ENCODE measurements around the gene GABRB1. TPM values are rescaled to one million over a fixed set of nuclear protein-coding genes. Genes with fewer than 3 reads are reported as not detected.
A peak's percentile ranks its signal among the peaks of the same experiment; 100 is the strongest.

Gene GABRB1
- total RNA-seq, 1 donor from 2014 or later, result not detected

- no peak for FAIRE-seq
Observed at GRCh38 chr4:47383829-47384427, 352.6 kb downstream of the GABRB1 start.

GRCh38 chr4:47386146-47386545 is 354.8 kb downstream of the GABRB1 start:
- no peak for DNase-seq (ENCODE audit: low read depth)
- TF ChIP-seq CTCF (IDR thresholded peaks at IDR 0.05; ENCODE audit: insufficient read depth, low read length, severe bottlenecking), result no peak
- no peak for FAIRE-seq

More at GRCh38 chr4:47383829-47384427, 352.6 kb downstream of the GABRB1 start:
- Histone ChIP-seq H3K4me3 (ENCODE audit: low read depth, low read length) (no peak overlapping the region), H3K27me3 (ENCODE audit: control insufficient read depth, insufficient read depth, low read length) (no peaks in the 10 kb centered on the region), H3K36me3 (ENCODE audit: control insufficient read depth, insufficient read depth, low read length) (no peaks in the 10 kb centered on the region)
- TF ChIP-seq CTCF (IDR thresholded peaks at IDR 0.05; ENCODE audit: insufficient read depth, low read length, severe bottlenecking), result peak; percentile 21
- DNase-seq (ENCODE audit: low read depth), result peak; percentile 47

GRCh38 chr4:47386561-47387235 is 355.3 kb downstream of the GABRB1 start:
- FAIRE-seq, result no peak
- no peaks in the 10 kb centered on the region for H3K36me3 ChIP-seq (ENCODE audit: control insufficient read depth, insufficient read depth, low read length)
- H3K27me3 ChIP-seq (ENCODE audit: control insufficient read depth, insufficient read depth, low read length), result no peaks in the 10 kb centered on the region
- DNase-seq (ENCODE audit: low read depth), result no peak
- no peak for TF ChIP-seq CTCF (IDR thresholded peaks at IDR 0.05; ENCODE audit: insufficient read depth, low read length, severe bottlenecking)
- H3K4me3 ChIP-seq (ENCODE audit: low read depth, low read length), result no peak overlapping the region

More at GRCh38 chr4:47386146-47386545, 354.8 kb downstream of the GABRB1 start:
- no peaks in the 10 kb centered on the region for H3K36me3 ChIP-seq (ENCODE audit: control insufficient read depth, insufficient read depth, low read length)
- H3K4me3 ChIP-seq (ENCODE audit: low read depth, low read length), result no peak overlapping the region
- H3K27me3 ChIP-seq (ENCODE audit: control insufficient read depth, insufficient read depth, low read length), result no peaks in the 10 kb centered on the region

GRCh38 chr4:47390428-47391125 is 359.2 kb downstream of the GABRB1 start:
- FAIRE-seq, result no peak
- TF ChIP-seq CTCF (IDR thresholded peaks at IDR 0.05; ENCODE audit: insufficient read depth, low read length, severe bottlenecking), result no peak

GRCh38 chr4:47391256-47391655 is 359.9 kb downstream of the GABRB1 start:
- Histone ChIP-seq H3K27me3 (ENCODE audit: control insufficient read depth, insufficient read depth, low read length) (no peaks in the 10 kb centered on the region), H3K36me3 (ENCODE audit: control insufficient read depth, insufficient read depth, low read length) (no peaks in the 10 kb centered on the region), H3K4me3 (ENCODE audit: low read depth, low read length) (no peak overlapping the region)
- TF ChIP-seq CTCF (IDR thresholded peaks at IDR 0.05; ENCODE audit: insufficient read depth, low read length, severe bottlenecking), result no peak
- DNase-seq (ENCODE audit: low read depth), result no peak
- FAIRE-seq, result no peak

More at GRCh38 chr4:47390428-47391125, 359.2 kb downstream of the GABRB1 start:
- no peaks in the 10 kb centered on the region for H3K36me3 ChIP-seq (ENCODE audit: control insufficient read depth, insufficient read depth, low read length)
- no peaks in the 10 kb centered on the region for H3K27me3 ChIP-seq (ENCODE audit: control insufficient read depth, insufficient read depth, low read length)
- no peak overlapping the region for H3K4me3 ChIP-seq (ENCODE audit: low read depth, low read length)
- no peak for DNase-seq (ENCODE audit: low read depth)
